HG03469 (cell line): ENCODE data around the gene RIN3.
A peak's percentile ranks its signal among the peaks of the same experiment; 100 is the strongest.
"Not testable (repeated sequence)": the region's sequence is repeated elsewhere in the genome, so short reads cannot be mapped to it uniquely, and the experiment has no call there.

Source experiments
- ATAC-seq: cut with Tn5 transposase; IDR thresholded peaks from one replicate; pipeline ENCODE4 v1.9.1; 2021; ENCODE audit warnings: mild to moderate bottlenecking, moderate library complexity, moderate number of reproducible peaks; ENCODE audit not compliant: unreplicated experiment

The RIN3 gene

DNA sequence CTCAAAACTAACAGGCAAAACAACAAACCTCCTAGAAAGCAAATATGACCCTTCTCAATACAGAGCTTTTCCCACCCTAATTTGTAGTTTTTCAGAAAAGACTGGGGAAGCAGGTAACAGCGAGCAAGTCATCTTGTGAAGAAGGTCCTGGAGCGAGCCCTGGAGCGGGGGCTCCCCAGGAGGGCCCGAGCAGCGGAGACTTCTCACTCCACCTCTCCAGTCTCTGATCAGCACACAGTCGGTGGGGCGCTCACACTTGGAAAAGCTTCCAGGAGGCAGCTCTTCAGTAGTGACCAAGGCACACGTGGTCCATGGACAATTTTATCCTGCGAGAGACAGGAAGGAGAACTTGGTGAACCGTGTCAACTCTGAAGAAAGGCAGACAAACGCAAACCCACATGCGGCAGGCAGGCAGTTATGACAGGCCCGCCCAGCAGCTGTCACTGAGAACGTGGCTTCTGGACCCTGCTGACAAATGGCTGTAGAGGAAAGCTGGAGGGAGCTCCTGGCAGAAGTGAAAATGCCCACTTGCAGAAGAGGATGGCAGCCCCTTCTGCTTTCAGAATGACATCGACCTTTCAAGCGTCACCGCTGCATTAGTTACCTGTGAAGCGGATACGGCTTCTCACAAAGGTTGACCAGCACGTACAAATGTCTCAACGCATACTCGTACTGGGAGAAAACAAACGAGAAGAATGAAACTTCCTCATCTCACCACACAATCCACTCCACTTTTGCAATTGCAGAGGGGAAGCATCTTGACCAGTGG lies 190.6 kb downstream of the RIN3 start:
- peak; percentile 89 for ATAC-seq

DNA sequence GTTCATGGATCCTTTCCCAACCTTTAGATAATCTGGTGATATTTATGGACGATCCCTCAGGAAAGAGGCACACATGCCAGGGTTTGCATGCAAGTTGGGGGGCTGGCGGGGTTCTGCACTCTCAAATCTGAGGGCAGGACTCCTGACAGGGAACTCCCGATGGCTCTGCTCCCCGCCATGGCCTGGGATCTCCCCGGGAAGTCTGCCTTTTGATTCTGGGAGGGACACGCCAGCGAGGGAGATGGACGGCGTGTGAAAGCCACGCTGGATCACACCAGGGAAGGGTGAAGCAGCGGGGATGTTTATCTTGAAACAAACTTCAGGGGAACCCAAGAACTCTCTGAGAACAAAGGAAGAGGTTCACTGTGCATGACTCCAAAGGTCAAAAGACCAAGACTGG lies 191.2 kb downstream of the RIN3 start:
- ATAC-seq: no peak

DNA sequence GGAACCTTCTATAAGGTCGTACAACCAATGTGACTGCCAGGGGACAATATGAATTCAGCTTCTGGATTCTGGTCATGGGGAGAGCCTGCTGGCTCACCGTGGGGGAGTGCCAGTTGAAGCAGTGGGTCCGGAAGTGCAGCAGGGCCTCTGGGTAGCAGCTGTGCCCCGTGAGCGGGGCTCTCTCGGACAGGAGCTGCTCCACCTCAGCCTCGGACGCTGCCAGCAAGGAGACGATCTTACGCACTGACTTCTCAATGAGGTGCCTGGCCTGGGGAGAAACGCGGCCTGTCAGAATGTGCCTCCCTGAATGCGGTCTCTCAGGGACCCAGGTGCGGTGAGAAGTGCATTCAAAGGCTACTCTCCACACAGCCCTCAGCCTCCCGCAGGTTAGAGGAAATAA lies 192.8 kb downstream of the RIN3 start:
- ATAC-seq: no peak

DNA sequence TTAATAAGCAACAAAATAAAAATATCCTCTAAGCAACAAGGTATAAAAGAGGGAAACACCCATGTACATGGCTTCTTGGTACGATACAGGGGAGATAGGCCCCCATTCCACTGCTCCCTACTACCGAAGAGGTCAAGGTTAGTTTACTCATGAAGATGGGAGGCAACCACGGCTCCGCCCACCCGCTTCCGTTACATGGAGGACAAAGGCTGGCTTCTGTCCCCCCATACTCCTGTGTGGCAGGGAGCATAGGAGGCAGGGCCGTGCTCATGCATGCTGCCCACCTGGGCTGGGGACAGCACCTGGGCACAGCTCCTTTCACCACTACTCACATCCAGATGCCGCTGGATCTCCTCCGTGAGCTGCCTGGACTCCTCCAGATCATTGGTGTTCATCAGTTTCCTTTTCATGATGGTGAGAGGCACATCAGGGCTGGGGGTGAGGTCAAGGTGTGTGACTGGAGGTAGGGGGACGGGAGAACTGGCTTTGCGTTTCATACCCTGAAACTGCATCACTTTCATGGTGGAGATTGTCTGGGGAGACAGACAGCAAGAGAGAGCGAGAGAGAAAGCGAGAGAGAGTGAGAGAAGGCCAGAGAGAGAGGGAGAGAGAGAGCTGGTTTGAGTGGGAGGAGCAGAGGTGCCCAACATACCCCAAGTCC lies 195.9 kb downstream of the RIN3 start:
- ATAC-seq: no peak

DNA sequence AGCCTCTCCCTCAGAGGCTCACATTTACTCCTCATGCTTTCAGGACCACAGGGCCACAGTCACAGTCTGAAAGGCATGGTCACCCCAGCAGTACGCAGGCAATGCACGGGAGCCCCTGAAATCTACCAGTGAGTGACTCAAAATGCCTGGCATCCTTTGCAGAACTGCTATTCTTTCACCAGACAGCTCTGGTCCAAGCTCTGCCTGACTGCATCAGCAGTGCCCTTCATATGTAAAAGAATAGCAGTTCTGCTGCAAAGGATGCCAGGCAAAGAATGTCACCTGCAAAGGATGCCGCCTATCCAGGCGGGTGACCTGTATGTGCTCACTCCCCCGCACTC lies 196.4 kb downstream of the RIN3 start:
- no peak for ATAC-seq

- no peak for ATAC-seq
These were observed 198.5 kb downstream of the RIN3 start for GRCh38 chr14:92711976-92712653.

GRCh38 chr14:92712654-92713051 lies 199.1 kb downstream of the RIN3 start:
- ATAC-seq: no peak

- not testable (repeated sequence) for ATAC-seq
These were observed 201.2 kb downstream of the RIN3 start for GRCh38 chr14:92714739-92715307.

GRCh38 chr14:92716131-92716530 lies 202.6 kb downstream of the RIN3 start:
- ATAC-seq: no peak

GRCh38 chr14:92717571-92718042 lies 204.0 kb downstream of the RIN3 start:
- no peak for ATAC-seq

- no peak for ATAC-seq
These were observed 205.1 kb downstream of the RIN3 start for GRCh38 chr14:92718664-92719063.

GRCh38 chr14:92719421-92719820 lies 205.8 kb downstream of the RIN3 start:
- ATAC-seq: no peak

DNA sequence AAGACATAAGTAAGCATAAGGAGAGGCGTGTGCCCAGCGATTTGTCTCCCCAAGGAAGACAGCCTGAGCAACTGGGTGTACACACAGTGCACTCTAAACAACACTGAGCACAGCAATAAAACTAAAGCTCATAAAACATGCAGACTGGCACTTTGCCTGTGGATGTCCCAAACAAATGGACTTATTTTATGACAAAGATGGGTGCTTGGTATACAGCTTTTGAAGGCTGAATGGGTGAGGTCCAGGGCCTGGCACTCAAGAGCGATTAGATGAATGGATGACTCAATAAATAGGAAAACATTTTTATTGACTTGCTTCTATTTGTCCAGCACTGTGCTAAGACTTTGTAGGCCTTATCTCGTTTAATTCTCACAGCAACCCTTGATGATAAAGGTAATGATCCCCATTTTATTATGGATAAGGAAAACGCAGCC lies 206.3 kb downstream of the RIN3 start:
- ATAC-seq: no peak

DNA sequence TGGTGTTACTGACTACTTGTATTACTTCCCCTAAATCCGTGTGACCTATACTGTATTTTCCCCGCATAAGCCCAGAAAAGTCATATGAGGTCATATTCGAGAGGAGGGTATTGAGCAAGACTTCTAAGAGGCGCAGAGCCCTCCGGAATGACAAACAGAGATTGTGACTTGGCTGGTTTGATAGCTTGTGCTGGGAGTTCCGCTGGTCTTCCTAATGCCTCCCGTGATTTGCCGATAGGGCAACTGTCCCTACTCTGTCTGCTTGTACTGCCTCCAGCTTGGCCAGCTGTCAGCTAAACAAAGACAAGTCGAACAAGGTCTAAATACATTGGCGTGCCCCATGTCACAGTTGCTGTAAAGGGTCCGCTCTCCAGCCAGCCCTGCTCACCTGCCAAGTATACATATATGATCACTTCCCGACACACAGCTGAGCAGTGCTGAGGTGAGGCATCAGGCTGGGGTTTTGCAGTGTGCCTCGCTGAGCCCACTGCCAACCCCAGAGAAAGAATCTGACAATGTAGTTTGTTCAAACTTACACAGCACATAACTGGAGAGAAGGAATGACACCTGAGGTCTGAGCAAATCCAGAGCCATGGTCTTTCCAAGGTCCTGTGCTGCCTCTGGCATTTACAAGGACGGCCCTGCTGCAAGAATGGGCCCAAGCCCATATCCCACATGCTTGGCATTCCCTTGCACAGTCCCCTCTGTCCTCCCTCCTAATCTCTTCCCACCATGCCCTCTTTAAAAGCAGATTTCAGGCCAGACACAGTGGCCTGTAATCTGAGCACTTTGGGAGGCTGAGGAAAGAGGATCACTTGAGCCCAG lies 211.1 kb downstream of the RIN3 start:
- ATAC-seq: no peak

DNA sequence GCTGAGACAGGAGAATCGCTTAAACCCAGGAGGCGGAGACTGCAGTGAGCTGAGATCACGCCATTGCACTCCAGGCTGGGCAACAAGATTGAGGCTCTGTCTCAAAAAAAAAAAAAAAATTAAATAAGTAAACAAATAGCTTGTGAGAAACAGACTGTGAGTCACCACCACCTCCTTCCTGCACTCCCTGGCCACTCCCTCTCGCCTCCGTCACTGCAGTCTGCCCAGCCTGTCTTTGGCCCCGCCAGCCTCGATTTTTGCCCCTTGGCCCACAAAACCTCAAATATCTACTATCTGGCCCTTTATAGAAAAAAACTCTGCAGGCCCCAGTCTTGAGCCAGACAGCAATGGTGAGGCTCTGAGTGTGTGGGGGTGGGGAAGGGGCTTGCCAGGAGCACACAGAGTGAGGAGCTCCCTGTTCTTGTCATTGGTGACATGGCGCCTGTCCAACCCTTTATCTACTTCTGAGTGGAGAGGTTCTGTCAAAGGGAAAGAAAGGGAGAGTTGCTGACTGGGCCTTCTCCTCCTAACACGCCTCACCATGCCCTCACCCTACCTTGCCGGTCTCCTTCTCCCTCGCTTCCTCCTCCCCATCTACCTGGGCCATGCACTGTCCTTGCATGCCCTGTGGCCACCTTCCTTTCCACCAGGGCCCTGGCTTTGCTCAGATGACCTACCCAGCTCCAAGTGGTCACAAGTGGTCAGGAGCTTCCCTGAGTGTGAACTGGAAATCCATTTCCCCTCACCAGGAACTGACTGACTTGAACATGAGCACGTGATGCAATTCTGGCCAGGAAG lies 212.8 kb downstream of the RIN3 start:
- ATAC-seq: no peak

DNA sequence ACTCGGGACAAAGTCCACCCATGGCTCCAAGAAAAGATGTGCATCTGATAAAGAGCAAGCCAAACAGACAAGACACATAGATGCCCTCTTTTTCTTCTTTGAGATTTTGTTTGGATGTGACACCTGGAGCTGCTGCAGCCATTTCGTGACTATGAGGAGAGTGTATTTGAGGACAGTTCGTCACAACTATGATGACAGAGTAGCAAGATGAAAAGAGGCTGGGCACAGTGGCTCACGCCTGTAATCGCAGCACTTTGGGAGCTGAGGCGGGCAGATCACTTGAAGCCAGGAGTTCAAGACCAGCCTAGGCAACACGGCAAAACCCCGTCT lies 213.3 kb downstream of the RIN3 start:
- no peak for ATAC-seq

- no peak for ATAC-seq
These were observed 215.3 kb downstream of the RIN3 start for GRCh38 chr14:92728759-92729364.

DNA sequence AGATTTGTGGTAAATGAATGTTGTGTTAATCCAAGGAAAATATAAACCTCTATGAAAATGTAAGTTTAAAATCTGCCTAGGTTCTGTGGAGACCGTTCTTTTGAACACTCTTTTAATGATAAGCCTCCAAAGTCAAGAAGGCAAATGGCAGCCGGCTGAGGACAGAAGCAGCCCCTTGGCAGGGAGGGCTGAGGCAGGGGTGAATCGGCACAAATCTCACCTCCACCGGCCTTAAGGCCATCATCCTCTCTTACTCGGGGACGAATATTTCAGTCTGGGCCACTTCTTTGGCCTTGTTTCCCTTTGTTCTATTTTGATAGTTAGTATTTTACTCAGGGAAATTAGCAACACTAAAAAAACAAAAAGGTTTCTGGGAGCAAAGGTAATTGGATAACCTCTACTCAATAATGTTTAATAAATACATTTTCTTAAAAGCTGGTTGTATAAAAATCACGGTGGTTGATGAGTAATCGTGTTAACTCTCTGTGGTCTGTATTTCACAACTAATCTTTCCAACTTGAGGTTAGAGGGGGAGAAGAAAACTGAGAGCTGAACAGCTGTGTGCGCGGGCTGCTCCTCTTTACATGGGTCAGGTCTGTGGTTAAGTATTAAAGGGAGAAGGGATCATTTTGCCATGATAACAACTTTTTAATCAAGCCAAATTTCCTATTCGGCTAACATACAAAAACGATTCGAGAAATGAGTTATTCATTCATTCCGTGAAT lies 216.2 kb downstream of the RIN3 start:
- ATAC-seq: peak; percentile 64

DNA sequence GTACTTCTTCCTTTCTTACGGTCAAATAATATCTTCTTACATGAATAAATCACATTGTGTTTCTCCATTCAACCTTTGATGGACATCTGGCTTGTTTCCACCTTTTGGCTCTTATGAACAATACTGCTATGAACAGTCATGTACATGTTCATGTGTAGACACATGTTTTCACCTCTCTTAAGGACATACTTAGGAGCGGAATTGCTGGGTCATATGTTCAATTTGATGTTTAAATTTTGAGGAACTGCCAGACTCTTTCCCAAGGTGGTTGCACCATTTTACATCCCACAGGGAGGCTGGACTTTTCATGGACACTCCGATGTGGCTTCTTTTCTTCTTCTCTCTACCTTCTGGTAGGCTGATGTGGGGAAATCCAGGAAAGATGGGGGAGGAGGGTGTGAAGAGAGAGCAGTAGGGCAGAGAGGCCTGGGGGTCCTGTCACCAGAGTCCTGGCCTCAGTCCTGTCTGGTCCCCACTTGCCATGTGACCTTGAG lies 218.1 kb downstream of the RIN3 start:
- ATAC-seq: no peak
